ENCODE measurements around the gene ENPP7.

The ENPP7 gene, protein sequence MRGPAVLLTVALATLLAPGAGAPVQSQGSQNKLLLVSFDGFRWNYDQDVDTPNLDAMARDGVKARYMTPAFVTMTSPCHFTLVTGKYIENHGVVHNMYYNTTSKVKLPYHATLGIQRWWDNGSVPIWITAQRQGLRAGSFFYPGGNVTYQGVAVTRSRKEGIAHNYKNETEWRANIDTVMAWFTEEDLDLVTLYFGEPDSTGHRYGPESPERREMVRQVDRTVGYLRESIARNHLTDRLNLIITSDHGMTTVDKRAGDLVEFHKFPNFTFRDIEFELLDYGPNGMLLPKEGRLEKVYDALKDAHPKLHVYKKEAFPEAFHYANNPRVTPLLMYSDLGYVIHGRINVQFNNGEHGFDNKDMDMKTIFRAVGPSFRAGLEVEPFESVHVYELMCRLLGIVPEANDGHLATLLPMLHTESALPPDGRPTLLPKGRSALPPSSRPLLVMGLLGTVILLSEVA

GRCh38 chr17:79730769-79731483 is at the start of gene ENPP7:
Gene ENPP7, plus strand, starts transcription at chr17:79730943. Its CDS starts 197 bp downstream, at chr17:79731140.
- no peak for DNase-seq (ENCODE audit: low spot score)

DNA sequence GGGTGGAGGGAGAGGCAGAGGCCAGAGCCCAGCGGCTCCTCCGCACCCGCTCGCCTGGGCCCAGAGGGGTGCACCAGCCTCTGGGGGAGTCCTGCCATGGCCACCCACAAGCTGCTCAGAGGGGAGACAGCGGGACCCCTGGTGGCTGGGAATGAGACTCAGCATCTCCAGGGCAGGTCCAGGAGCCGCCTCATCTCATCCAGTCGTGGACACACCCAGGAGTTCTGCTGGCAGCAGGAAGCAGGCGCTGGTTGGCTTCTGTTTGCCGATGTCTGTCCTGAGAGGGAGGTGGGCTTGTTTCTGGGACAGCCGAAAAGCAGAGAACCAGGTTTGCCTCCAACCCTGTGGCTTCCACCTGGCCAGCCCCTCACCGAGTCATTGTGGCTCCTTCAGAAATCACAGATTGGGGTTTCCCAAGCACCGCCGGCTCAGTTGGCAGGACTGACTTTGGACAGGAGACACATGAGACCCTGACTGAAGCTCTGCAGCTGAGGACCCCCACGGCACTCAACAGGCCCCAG is 49.6 kb upstream of the ENPP7 start:
- no peak for DNase-seq (ENCODE audit: low spot score)

- no peak for DNase-seq (ENCODE audit: low spot score)
Measured at GRCh38 chr17:79681628-79682261, 49.0 kb upstream of the ENPP7 start.

DNA sequence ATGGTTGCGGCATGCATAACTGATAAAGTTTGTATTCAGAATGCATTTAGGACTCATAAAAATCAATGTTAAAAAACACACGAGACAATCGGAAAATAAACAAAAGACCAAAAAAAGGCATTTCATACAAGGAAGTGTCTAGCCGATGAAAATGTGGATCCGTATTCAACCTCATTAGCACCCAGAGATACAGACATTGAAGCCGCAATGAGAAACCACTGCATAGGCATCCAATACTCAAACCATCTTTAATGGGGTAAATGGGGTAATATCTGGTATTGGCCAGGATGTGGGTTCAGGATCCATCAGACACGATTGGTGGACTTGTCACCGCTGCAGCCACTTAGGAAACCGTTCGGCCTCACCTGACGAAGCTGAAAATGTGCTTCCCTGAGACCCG is 47.4 kb upstream of the ENPP7 start:
- no peak for DNase-seq (ENCODE audit: low spot score)

DNA sequence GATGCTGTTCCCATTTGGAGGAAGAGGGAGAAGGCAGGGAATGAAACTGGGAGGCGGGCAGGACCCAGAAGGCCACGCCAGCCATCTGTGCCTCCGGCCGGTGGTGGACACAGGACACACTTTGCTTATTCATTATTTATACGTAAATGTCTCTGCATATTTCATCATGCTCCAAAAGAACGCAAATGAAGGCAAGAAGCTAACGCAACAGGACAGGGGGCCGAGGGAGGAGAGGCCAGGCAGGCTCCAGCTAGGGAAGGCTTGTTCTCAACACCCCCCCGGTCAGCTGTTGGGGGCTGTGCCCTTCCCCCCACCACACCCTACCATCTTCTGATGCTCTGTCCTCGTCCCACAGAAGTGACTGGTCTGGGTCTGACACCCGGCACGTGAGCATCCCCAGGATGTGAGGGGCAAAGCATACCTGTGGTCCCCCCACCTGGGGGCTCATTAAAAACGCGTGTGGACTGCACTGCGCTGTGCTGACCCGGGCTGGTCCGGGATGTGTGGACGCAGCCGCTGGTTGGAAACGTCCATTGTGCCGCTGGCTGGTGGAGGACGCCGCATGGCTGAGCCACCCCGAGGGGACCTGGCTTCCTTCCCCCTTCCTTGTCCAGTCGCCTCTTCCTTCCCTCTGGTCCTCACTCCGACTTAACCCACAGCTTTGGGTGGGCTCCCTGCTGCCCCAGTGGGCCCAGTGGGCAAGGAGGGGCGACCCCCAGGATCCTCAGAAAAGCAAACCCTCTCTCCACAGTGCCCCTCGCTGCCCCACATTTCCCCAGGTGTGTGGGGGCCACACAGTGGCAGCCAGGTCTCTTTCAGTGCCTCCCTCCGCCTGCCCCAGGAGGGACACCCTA is 46.4 kb upstream of the ENPP7 start:
- DNase-seq (ENCODE audit: low spot score): no peak

DNA sequence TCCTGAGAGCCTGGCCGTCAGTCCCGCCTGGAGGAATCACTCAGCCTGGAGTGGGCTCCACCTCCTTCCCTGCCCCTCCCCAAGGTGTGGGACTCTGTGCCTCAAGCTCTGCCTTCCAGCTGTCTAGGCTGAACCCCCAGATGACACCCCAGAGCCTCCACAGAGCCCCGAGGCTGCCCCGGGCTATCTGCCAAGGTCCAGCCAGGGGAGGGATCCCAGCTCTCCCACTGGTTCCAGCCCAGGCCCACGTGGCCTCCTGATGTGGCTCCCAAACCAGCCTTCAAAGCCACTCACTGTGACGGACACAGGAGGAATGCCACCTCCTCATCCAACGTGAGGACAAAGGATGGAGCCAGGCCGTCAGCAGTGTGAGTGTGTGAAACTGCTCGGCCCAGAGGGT is 45.6 kb upstream of the ENPP7 start:
- DNase-seq (ENCODE audit: low spot score): no peak

- DNase-seq (ENCODE audit: low spot score): no peak
Measured at GRCh38 chr17:79686476-79686875, 44.3 kb upstream of the ENPP7 start.

DNA sequence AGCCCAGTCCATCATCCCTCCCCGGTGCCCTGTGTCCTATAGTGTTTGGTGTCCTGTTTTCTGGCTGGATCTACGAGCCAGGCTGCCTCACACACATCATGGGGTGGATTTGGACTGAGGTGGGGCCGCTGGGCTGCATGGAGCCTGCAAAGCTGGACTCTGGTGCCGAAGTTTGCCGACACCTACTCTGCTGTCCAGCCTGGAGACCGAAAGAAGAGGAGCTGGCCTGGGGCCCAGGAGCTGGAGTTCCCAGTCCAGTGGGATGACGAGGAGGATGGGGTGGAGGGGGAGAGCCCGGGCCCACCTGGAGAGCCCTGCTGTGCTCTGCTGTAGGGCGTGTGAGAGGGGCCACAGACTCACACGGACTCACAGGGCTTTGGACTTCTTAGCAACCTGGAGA is 40.3 kb upstream of the ENPP7 start:
- DNase-seq (ENCODE audit: low spot score): no peak

DNA sequence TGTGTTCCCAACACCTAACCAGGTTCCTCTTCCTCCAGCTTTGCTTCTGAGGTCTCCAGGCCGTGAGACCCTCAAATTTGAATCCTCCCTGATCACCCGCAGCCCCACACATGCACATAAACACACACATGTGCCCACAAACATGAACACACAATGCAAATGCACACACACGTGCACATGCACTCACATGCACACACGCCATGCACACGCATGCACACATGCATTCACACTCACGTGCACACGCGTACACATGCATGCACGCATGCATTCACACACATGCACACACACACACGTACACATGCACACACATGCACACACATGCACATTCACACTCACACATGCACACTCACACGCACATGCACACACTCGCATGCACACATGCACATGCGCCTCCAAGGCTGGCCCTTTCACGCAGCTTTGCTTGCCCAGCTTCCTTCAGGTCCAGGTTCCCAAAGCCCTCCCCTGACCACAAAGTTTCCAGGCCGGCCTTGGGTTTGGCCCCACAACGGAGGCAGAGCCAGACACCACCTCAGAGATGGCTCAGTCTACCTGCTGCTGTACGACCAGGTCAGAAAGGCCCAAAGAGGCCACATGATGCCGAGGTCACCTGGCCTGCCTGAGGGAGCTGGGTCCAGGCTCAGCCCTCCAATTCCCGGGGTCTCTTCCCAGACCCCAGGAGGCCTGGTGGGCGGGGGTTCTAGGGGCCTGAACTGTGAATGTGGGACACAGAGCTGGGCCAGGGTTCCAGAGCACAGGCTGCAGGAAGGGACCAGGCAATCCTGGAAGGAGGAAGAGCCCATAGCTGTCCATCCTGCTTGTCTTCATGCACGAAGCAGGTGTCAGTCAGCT is 39.5 kb upstream of the ENPP7 start:
- DNase-seq (ENCODE audit: low spot score): no peak

GRCh38 chr17:79691931-79692330 is 38.8 kb upstream of the ENPP7 start:
- DNase-seq (ENCODE audit: low spot score): no peak

DNA sequence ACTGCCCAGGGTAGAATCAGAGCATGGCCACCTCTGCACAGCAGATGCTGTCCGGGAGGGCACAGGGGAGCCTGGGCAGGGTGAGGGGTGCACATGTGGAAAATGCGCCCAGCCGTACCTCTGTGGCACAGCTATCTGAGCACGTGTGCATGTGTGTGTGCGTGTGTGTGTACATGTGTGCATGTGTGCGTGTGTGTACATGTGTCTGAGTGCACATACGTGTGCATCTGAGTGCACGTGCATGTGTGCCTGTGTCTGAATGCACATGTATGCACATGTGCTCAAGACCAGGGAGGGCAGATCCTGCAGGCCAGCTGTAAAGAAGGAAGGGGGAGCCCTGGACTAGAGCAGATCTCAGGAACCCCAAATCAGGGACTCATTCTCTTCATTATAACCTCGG is 37.3 kb upstream of the ENPP7 start:
- no peak for DNase-seq (ENCODE audit: low spot score)

GRCh38 chr17:79695293-79695790 is 35.4 kb upstream of the ENPP7 start:
- no peak for DNase-seq (ENCODE audit: low spot score)

DNA sequence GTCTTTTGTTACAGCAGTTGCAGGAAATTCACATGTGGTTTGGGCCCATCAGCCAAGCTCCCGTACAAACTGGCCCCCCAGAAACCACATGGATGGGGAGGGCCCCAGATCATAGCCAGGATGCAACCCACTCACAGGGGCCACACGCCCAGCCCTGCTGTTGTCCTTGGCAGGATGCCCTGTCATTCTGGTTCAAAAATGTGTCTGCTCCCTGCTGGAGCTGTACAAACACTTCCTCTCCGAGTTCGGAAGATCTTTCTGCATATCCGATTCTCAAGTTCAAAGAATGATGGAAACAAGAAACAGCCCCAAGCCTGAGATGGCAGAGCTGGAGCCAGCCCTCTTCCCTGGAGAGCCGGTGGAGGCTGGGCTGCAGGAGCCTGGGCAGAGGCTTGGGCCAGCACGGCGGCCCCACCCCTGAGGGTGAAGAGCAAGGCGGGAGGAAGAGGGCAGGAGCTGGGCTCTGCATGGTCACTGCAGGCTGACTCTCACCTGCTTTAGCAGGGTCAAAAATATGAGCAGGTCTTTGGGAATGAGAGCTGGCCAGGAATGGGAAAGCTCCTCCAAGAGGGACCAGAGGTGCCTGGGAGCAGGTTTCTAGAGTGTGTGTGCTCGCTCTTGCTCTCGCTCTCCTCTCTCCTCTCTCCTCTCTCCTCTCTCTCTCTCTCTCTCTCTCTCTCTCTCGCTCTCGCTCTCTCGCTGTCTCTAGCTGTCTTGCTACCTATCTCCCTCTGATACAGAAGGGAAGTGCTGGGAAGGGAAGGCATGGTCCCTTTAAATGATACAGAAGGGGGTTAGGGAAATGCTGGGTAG is 34.7 kb upstream of the ENPP7 start:
- no peak for DNase-seq (ENCODE audit: low spot score)

DNA sequence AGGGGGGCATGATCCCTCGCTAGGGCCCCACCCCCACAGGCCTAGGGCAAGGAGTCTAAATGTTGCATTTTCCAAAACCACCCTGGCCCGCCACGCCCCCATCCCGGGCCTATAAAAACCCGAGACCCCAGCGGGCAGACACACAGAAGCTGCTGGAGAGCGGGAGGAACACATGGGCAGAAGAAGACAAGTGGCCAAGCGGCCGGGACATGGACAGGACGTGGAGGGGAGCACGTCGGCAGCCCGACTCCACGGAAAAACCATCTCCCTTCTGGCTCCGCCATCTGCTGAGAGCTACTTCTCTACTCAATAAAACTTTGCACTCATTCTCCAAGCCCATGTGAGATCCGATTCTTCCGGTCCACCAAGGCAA is 34.1 kb upstream of the ENPP7 start:
- no peak for DNase-seq (ENCODE audit: low spot score)

- no peak for DNase-seq (ENCODE audit: low spot score)
Measured at GRCh38 chr17:79698146-79698846, 32.4 kb upstream of the ENPP7 start.

- DNase-seq (ENCODE audit: low spot score): no peak
Measured at GRCh38 chr17:79699386-79700036, 31.2 kb upstream of the ENPP7 start.

- DNase-seq (ENCODE audit: low spot score): no peak
Measured at GRCh38 chr17:79700592-79700991, 30.2 kb upstream of the ENPP7 start.

- no peak for DNase-seq (ENCODE audit: low spot score)
Measured at GRCh38 chr17:79702034-79702433, 28.7 kb upstream of the ENPP7 start.

All from hepatic stellate cell (primary cell).